Central memory CD4-positive, alpha-beta T cell (primary cell): ENCODE measurements around the gene MEGF11.

Experiments
- DNase-seq: peaks from one replicate; pipeline ENCODE4 v3.0.0; 2022

Gene MEGF11

DNA sequence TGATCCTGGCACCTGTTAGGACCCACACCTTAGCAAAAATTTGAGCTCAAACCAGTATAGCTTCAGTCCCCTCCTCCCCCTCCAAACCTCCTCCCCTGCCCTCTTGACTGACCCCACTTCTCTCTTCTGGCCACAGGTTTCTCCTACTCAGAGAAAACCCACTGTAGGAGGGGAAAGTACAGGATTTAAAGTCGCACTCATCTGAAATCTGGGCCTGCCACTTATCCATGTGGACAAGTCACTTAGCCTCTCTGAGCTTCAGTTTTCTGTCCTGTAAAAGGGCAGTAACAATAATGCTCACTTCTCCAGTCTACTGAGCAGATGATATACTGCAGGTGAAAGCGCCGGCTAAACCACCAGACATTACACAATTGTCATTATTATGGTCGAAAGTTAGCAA lies 142.7 kb downstream of the MEGF11 start:
- DNase-seq: no peak

DNA sequence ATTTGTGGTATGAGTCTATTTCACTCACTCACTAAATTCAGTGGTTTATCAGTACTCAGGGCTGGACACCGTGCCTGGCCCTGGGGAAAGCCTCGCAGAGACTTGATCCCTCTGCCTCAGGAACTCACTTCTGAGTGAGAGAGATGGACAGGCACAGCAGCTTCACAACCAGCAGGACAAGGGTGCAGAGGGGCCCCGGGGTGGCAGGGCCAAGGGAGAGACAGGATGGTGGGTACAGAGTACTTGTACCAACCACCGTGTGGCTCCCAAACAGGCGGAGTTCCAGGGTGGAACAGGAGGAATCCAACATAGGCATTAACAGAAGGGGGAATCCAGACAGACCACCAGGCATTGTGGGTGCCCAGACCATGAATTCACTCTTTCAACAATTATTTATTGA lies 143.7 kb downstream of the MEGF11 start:
- no peak for DNase-seq

DNA sequence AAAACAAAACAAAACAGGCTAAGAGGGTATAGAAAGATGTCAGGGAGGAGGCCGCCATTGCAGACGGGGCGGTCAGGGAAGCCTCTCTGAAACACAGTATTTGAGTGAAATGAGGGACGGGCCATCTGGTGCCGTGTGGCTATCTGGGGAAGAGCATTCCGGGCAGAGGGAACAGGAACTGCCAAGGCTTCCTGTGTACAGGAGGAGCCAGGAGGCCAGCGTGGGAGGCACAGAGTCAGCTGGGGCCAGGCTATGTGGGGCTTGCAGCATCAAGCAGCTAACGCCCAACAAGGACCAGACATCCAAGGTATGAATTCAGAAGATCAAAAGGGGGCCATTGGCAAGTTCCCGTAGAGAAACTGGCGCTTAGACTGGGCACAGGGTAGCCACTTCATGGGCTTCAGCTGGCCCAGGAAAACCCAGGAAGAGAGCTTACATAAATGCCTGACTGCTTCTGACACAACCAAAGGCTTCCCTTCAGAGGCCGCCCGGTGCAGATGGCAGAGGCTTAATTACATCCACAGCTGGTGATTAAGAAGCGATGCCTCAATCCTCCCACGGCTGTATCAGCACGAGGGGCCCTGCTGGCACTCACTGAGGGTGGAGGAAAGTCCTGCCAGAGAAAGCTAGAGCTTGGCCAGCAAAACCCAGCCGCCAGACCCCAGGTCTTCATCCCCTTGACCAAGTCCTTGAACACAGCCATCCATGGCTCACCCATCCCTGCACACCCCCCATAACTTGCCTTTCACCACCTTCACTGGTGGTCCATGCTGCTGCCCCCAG lies 144.9 kb downstream of the MEGF11 start:
- DNase-seq: no peak

DNA sequence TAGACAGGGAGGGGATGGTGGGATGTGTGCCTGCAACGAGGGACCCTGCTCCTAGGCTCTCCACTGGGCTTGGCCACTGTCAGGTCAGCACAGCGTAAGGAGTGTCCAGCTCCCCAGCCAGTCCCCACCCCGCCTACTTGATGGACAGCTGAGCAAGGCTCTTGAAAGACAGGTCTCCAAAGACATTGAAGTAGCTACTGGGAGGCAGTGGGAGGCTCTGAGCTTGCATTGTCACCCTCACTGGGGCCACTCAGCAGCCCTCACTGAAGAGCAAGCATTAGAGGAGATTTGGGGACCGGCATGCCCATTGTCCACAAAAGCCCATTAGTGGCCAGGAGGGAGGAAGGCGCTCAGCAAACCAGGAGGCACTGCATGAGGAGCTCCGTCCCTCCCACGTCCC lies 146.5 kb downstream of the MEGF11 start:
- no peak for DNase-seq

DNA sequence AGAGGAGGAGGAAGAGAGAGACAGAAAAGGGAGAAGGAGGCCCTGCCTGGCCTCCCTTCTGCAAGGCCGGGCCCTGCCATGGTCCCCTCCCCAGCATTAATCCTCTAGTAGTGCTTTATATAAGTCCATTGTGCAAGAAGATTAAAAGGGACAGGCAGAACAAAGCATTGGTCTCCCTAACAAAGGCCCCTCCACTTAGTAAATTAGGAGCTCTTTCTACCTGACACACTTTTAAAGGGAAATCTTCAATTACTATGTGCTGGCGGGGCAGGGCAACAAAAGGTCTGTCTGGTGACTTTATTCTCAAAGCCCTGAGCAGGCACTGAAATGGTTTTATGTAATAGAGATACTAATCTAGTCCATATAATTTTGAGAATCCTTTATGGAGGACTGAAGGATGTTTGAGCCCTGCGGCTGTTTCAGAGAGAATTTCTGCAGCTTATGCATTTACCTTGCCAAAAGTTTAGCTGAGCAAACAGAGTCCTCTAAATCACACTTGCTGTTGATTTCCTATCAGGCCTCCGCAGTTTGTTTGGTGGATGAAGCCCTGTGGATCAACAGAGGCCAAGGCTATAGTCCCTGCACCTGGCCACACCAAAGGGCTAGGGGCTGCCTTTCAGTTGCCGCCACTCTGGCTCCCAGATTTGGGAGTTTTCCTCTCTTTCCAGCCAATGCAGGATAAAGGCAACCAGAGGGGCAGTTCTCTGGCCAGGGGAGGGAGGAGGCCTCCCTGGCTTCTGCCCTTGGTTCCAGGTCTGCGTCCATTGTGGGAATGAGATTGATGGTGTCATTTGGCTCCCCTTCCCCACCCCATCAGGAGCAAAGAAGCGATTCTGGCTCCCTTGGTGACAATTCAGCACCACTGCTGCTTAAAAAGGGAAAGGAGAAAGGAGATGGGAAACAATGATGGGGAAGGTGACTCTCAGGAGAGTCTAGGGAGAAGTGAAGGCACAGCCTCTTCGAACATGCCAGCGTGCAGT lies 148.0 kb downstream of the MEGF11 start:
- DNase-seq: no peak

DNA sequence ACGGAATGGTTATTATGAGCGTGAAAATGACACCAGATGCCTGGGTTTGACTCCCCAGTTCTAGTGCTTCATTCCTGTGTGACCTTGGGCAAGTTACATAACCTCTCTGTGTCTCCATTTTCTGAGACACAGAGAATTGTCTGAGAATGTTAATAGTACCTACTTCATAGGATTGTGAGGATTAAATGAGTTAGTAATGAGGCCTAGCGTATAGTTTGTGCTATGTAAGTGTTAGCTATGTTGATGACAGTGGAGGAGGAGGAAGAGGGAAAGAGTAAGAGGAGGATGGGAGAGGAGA lies 150.3 kb downstream of the MEGF11 start:
- no peak for DNase-seq

DNA sequence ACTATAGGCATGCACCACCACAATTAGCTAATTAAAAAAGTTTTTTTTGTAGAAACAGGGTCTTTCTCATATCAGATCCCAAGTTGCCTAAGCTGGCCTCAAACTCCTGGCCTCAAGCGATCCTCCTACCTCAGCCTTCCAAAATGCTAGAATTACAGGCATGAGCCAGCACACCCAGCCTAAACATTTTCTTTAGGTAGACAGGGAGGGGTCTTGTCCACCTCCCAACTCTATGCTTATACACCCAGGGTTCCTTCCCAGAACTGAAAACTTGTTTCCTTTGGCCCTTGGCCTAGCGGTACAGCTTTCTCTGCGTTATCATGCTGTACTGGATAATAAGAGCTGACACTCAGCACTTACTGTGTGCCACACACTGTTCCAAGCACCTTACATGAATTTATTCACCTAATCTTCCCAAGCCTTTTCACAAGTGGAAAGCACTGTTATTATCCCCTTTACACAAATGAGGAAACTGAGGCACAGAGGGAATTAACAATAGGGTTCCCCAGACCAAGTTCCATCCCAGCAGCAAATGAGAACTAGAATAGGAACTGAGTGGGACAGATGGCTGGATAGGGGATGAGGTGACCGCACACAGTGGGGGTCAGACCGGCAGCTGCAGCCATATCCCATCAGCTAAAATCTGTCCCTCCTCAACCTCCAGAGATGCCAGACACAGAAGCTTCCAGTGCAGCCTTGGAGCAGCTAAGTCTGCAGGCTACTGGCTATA lies 150.8 kb downstream of the MEGF11 start:
- DNase-seq: no peak

DNA sequence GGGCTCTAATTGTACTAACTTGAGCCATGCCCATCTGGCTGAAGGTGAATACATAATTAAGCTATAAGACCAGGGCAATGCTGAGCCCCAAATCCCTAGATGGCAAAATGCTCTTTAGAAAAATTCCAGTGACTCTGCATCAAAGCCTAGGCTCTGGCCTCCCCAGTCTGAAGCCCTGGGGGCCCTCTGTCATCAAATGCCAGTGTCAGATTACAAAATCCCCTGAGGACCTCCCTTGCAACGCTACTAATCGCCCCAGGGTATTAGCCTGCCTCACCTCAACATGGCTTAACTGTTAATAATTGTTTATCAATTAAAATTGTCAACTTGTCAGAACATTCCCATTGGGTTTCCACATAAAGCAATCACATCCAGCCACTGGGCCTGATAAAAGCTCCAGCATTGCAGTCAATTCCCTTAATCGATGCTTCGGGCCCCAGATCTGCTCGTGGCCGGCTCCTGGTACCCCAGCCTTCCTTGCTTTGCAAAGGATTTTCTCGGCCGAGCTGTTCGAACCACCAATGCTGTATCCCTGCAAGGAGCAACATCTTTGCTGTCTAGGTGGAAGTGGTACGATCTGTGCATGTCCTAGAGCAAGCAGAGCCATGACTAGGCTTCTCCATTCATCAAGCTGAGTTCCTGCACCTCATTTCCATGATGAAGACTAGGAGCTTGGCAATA lies 151.7 kb downstream of the MEGF11 start:
- DNase-seq: no peak

DNA sequence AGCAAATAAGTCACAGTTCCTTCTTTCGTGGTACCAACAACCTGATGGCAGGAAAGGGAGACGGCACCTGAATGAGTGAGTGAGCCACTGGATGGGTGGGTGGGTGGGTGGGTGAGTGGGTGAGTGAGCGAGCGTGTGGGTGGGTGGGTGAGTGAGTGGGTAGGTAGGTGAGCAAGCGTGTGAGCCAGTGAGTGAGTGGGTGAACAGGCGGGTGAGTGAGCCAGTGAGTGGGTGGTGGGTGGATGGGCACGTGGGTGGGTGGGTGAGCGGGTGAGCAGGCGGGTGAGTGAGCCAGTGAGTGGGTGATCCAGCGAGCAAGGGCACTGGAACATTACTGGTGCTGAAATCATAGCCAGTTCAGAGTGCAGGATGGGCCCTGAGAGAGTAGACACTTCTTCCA lies 152.8 kb downstream of the MEGF11 start:
- DNase-seq: no peak

DNA sequence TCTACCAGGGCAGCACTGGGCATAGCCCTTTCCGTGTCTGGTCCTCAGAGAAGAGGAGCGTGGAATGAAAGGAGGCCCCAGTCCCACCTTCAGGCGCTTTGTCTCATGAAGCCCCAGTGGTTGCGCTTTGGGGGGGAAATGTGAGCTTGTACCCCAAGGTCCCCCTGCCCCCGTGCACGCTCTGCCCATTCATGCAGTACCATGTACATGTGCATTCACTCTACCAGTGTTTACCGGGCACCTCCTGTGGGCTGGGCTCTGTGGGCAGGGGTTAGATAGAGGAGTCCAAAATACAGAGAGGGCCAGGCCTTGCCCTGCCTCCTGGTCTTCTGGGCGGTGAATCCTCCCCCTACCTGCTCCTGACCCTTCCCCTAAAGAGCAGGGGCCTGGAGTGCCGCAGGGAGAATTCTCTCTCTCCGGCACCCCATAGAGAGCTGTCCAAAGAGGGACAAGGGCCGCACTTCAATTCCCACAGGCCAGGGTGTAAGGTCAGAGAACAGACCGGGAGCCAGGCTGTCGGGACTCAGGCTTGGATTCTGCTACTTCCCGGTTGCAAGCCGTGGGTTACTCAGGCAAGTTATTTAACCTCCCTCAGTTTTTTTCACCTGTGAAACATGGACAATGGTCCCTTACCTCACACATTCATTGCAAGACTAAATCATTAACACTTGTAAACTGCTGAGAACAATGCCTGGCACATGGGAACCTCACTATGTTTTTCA lies 153.4 kb downstream of the MEGF11 start:
- DNase-seq: no peak

DNA sequence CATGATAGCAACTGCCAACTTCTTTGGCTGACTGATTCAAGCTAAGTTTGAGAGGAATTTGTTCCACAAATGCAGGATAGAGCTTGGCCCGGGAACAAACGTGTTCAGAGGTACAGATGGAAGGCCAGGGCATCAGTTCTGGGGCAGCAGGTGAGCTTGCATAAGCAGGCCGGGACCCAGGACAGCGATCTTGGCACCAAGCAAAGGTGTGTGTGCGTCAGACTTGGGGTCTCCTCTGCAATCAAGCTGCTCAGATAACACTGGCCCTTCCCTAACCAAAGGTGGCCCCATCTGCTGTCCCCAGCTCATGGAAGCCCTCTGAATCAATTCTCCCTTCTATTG lies 155.6 kb downstream of the MEGF11 start:
- no peak for DNase-seq

DNA sequence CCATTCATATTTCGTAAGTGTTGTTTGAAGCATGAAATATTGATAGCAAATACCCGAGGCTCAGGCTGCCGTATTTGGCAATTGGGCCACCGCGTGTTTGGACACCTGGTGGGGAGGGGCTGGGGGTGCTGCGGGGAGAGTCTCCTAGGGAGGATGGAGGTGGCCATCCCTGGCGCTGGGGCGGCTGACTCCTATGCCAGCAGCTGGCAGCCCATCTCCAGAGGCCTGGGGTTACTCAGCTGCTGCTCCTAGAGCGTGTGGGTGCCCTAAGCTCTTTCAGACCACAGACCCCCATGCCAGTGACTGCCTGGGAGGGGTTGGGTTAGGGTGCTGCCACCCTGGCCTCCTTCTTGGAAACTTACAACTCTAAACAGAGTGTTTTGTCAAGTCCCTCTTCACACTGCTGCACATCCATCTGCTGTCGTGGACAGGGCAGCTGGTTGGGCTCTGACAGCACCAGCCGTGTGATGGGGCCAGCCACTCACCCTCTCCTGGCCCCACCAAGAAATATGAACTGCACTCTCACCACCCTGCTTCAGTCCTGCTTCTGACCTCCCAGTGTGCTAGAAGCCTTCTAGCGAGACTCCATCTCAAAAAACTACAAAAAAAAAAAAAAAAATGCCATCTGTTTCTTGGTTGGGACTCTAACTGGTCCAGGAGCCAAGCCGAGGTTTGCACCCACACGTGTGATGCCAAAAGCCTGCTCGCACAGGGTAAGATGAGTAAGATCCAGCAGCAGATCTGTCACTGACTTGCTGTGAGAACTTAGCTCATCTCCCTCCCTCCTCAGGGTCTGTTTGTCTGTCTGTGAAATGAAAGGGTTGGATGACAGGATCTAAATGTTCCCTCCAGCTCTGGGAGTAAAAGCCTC lies 156.2 kb downstream of the MEGF11 start:
- DNase-seq: no peak

DNA sequence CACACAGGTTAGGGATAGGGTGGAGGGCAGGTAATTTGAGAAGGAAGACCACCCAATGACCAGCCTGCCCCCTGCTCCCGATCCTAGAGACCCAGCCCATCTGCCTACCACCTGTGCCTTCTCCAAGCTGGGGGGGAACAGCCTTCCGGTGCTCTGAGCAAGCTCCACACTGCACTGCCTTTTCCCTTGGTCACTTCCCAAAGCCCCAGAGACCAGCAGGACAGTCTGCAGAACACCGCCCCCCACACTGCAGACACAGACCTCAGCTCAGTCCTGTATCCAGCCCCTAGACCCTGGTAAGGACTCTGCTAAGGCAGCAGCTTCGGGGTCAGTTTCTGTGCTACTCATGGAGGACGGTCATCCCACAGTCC lies 156.9 kb downstream of the MEGF11 start:
- no peak for DNase-seq

DNA sequence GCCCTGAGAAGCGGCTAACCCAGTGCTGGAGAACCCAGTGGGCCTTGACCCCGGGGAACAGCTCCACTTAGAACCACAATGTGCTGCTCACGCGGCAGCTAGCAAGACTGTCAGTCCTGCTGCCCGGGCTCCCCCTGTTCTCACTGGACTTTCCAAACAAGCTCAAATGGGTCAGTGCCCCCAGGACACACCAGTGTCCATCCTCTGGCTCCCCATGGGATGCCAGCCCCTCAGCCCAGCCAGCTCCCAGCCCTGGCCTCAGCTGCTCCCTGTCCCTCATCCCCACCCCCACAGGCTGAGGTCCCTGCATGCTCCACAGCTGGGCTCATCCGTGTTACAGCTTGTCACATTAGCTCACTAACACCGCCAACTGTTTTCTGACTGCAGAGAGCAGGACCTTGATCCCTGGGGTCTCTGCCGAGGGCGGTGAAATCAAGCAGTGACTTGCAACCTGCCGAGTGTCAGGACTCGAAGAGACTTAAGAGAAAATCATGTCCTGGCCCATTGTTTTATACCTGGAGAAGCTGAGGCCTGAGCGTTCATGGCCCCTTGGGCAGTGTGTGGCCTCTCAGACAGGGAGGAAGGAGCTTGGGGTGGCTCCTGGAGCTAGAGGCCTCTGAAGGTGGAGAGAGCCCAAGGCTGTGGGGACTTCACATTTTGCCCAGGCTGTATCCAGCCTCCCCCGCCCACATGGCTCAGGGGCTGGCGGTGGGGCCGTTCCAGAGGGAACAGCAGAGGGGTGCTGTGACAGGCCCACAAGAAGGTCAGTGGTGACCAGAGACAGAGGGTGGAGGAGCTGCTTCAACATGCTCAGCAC lies 157.5 kb downstream of the MEGF11 start:
- no peak for DNase-seq

DNA sequence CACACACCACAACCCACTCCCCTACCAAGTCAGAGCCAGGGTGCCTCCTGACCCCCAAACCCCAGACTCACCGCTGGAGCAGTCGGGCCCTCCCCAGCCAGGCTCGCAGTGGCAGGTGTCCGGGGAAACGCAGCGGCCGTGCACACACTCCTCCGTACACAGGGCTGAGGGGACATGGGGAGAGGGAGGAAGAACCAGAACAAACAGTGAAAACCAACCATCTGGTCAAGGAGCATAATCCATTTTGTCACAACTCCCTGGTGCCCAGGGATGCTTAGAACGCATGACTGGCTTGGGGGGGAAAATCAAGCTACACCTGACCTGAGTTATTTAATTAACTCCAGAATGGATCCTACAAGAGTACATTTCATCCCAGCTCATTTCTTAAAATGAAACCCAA lies 159.2 kb downstream of the MEGF11 start:
- DNase-seq: no peak

DNA sequence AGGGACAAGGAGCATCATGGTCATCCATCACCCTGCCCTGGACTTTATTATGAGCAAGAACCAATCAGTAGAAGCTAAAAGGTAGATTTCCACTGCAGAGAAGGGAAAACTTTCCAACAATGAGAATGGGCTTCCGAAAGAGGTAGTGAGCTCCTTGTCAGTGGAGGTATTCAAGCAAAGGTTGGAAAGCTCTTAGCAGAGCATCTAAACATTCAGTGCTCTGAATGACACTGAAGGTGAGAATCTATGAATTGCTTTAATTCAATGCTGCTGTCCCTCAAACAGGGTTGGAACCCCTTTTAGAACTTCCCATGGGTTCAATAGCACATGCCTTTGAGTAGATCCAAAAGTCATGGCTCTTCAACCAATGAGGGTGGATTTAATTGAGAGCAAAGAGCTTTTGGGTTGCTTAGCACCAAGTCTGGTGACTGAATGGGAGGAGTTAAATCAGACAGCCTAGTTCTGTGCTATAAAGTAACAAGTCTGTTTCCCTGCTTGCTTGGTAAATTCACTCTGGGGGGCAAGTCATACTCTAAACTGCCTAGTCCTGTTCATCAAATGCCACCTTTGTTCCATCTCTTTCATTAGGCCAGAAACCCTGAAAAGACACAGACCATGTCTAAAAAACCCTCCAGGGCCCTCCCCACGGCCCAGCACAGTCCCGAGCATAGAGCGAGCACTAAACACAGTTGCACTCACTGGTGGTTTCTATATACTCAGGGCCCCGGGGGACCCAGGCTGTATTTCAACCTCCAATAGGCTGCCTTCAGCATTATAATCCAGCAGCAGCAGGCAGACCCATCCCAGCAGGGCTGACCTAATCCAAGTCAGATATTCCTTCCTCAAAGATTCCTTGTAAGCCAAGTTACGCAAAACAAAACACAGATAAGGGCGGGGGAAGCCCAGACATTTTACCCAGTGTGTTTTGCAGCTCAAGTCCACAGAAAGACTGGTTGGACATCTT lies 161.2 kb downstream of the MEGF11 start:
- no peak for DNase-seq

DNA sequence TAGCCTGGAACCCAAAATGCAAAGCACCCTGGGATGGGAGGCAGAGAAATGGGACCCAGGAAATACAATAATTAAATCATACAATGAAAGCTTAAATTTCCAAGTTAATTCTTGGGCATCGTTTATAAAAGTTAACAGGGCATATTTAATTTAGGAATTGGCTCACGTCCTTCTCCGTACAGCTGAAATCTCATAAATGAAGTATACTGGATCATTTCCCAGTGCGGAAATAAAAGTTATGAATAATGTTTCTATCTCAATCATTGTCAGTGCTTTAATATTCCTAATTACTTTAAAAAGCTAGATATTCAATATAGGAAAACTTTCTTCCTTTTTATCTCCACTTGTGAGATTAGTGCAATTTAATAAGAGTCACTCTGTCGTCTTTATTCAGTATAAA lies 164.0 kb downstream of the MEGF11 start:
- no peak for DNase-seq

DNA sequence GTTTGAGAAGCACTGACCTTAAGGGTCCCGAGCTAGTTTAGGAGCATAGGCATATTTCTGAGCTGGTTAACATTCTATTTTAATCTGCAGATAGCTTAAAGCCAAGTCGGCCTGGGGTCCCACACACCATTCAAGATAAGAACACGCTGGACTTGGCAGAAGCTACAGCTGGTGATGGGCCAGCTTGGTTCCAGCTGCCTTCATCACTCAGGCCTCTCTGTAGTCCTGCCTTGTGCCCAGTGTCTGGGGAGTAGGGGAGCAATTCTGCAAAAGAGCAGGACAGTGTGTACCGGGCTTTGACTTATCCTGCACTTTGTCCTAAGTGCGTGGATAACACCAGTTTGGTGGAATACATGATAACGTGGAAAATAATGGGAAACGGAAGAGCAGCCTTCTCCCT lies 164.5 kb downstream of the MEGF11 start:
- no peak for DNase-seq

DNA sequence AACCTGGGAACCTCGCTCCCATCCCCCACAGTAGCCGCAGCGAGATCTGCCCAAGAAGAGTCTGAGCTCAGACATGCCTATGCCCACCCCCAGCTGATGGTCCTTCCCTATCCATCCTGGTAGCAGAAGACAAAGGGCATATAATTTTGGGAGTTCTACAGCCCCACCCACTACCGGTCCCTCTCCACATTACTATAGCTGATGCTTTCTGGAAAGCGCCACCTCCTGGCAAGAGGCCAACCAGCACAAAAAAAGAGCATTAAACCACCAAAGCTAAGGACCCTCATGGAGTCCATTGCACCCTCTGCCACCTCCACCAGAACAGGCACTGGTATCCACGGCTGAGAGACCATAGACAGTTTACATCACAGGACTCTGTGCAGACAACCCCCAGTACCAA lies 168.4 kb downstream of the MEGF11 start:
- no peak for DNase-seq
